ENCODE results near the gene DIS3L2. TPM values are rescaled to one million over a fixed set of nuclear protein-coding genes. Genes with fewer than 3 reads are reported as not detected.

The DIS3L2 gene
- total RNA-seq, 6 donors from 2014 or later = 31.2 to 98.5 (median 50.3) TPM

DNA sequence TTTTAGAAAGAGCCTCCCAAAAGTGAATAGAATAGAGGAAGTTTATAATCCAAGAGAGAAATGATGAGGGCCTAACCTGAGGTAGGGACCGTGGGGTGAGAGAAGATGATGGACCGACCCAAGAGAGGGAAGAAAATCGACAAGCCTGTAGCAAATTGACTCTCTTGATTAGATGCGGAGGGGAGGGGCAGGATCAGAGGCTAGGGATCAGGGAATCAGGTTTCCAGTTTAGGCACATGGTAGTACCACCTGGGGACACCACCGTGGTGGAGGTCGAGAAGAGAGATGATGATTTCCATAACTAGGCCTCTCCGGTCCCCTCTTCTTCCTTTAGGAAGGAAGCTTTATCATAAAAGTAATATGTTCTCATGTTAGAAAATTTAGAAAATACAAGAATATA is 308.4 kb downstream of the DIS3L2 start:
- Histone ChIP-seq H3K4me1 (no peaks in the 10 kb centered on the region), H3K27ac (no peak overlapping the region), H3K36me3 (peaks cover 0 to 15% (median 3%) of the 10 kb centered on the region in 4 donors), H3K27me3 (no peaks in the 10 kb centered on the region), H3K4me3 (no peak overlapping the region), H3K9me3 (no peaks in the 10 kb centered on the region)
- ATAC-seq (ENCODE audit: low FRiP score in 2 of 2) (no peak), DNase-seq (no peak)
- 95 to 96% methylated on average over 7 of the region's 7 CpGs for WGBS, 2 donors
- TF ChIP-seq POLR2AphosphoS5 (IDR thresholded peaks at IDR 0.05) (no peak), EP300 (IDR thresholded peaks at IDR 0.05) (no peak), POLR2A (IDR thresholded peaks at IDR 0.05) (no peak)
- TF ChIP-seq, protein P1, sequence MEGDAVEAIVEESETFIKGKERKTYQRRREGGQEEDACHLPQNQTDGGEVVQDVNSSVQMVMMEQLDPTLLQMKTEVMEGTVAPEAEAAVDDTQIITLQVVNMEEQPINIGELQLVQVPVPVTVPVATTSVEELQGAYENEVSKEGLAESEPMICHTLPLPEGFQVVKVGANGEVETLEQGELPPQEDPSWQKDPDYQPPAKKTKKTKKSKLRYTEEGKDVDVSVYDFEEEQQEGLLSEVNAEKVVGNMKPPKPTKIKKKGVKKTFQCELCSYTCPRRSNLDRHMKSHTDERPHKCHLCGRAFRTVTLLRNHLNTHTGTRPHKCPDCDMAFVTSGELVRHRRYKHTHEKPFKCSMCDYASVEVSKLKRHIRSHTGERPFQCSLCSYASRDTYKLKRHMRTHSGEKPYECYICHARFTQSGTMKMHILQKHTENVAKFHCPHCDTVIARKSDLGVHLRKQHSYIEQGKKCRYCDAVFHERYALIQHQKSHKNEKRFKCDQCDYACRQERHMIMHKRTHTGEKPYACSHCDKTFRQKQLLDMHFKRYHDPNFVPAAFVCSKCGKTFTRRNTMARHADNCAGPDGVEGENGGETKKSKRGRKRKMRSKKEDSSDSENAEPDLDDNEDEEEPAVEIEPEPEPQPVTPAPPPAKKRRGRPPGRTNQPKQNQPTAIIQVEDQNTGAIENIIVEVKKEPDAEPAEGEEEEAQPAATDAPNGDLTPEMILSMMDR (IDR thresholded peaks at IDR 0.05) = no peak

GRCh38 chr2:232273903-232274643 is 312.6 kb downstream of the DIS3L2 start:
- 87 to 88% methylated on average over 7 to 9 of the region's 9 CpGs for WGBS, 2 donors
- ATAC-seq (ENCODE audit: low FRiP score in 2 of 2) (no peak), DNase-seq (no peak)
- no peak overlapping the region for H3K4me3 ChIP-seq
- H3K27ac ChIP-seq = no peak overlapping the region
- TF ChIP-seq POLR2A (IDR thresholded peaks at IDR 0.05) (no peak), POLR2AphosphoS5 (IDR thresholded peaks at IDR 0.05) (no peak)
- TF ChIP-seq, protein P1 (IDR thresholded peaks at IDR 0.05) = no peak
- no peaks in the 10 kb centered on the region for H3K9me3 ChIP-seq
- H3K36me3 ChIP-seq = peaks cover 0 to 7% (median 0%) of the 10 kb centered on the region in 4 donors
- H3K27me3 ChIP-seq = no peaks in the 10 kb centered on the region
- H3K4me1 ChIP-seq = no peaks in the 10 kb centered on the region

- H3K27ac ChIP-seq = no peak overlapping the region
- no peak overlapping the region for H3K4me3 ChIP-seq
- no peaks in the 10 kb centered on the region for H3K27me3 ChIP-seq
- H3K36me3 ChIP-seq = peaks cover 0 to 7% (median 0%) of the 10 kb centered on the region in 4 donors
- H3K4me1 ChIP-seq = no peaks in the 10 kb centered on the region
- DNase-seq = no peak
- H3K9me3 ChIP-seq = no peaks in the 10 kb centered on the region
- TF ChIP-seq EP300 (IDR thresholded peaks at IDR 0.05) (no peak), POLR2A (IDR thresholded peaks at IDR 0.05) (no peak), POLR2AphosphoS5 (IDR thresholded peaks at IDR 0.05) (no peak)
- TF ChIP-seq, protein P1 (IDR thresholded peaks at IDR 0.05) = no peak
- no peak for ATAC-seq (ENCODE audit: low FRiP score in 2 of 2)
- WGBS, 2 donors = 71 to 76% methylated on average over 5 of the region's 5 CpGs
These were observed 314.2 kb downstream of the DIS3L2 start for GRCh38 chr2:232275670-232276069.

- no peak overlapping the region for H3K27ac ChIP-seq
- TF ChIP-seq, protein P1 (IDR thresholded peaks at IDR 0.05) = no peak
- TF ChIP-seq EP300 (IDR thresholded peaks at IDR 0.05) (no peak), POLR2AphosphoS5 (IDR thresholded peaks at IDR 0.05) (no peak), POLR2A (IDR thresholded peaks at IDR 0.05) (no peak)
- ATAC-seq (ENCODE audit: low FRiP score in 2 of 2) = no peak
- 86 to 88% methylated on average over 8 of the region's 8 CpGs for WGBS, 2 donors
- no peaks in the 10 kb centered on the region for H3K9me3 ChIP-seq
- H3K4me3 ChIP-seq = no peak overlapping the region
- peaks cover 0 to 7% (median 0%) of the 10 kb centered on the region in 4 donors for H3K36me3 ChIP-seq
- no peaks in the 10 kb centered on the region for H3K27me3 ChIP-seq
- no peaks in the 10 kb centered on the region for H3K4me1 ChIP-seq
- no peak for DNase-seq
These were observed 314.7 kb downstream of the DIS3L2 start for GRCh38 chr2:232276084-232276732.
